Activated CD4-positive, alpha-beta memory T cell treated with anti-CD3 and anti-CD28 coated beads, Interleukin-2, amount 10 ng/mL, durations not matched to agents 7 days and 5 days (primary cell): ENCODE measurements around the gene MED7. TPM values are rescaled to one million over a fixed set of nuclear protein-coding genes. Genes with fewer than 3 reads are reported as not detected.

ENCODE experiments used
- CTCF ChIA-PET: fragments of 350-600 bp; sonication (Branson Sonifier 250); formaldehyde crosslinking; loops from one replicate; lab custom pipeline; 2021; ENCODE audit warnings: antibody characterized with exemption, inconsistent platforms; lab: Charles Lee
- POLR2A ChIA-PET: fragments of 350-600 bp; sonication (Branson Sonifier 250); formaldehyde crosslinking; loops from one replicate; lab custom pipeline; 2021; ENCODE audit warnings: antibody characterized with exemption; lab: Charles Lee
- DNase-seq: peaks from one replicate; pipeline ENCODE4 v3.0.0-alpha.2; 2020
- H3K27ac Mint-ChIP-seq: one replicate; pipeline ENCODE4 v1.8.0; 2021; ENCODE audit warnings: mild to moderate bottlenecking, mixed read lengths
- H3K27me3 Mint-ChIP-seq: one replicate; pipeline ENCODE4 v1.8.0; 2021; ENCODE audit warnings: mixed read lengths
- H3K36me3 Mint-ChIP-seq: one replicate; pipeline ENCODE4 v1.8.0; 2021; ENCODE audit warnings: low read depth, mixed read lengths
- H3K4me1 Mint-ChIP-seq: one replicate; pipeline ENCODE4 v1.8.0; 2021; ENCODE audit warnings: mixed read lengths
- H3K4me3 Mint-ChIP-seq: one replicate; pipeline ENCODE4 v1.8.0; 2021; ENCODE audit warnings: mild to moderate bottlenecking, mixed read lengths
- H3K9me3 Mint-ChIP-seq: one replicate; pipeline ENCODE4 v1.8.0; 2021; ENCODE audit warnings: mixed read lengths
- total RNA-seq, 2 experiments: library from RNA; stranded (reverse); gene quantifications; one replicate each; pipeline ENCODE4 v1.2.3, GENCODE V29; 2021

The MED7 gene
- total RNA-seq, 2 experiments from 2014 or later = 16.8 to 17.7 TPM

GRCh38 chr5:157161996-157162395 lies 19.3 kb upstream of the MED7 start:
- ChIA-PET CTCF (interaction anchor here (0.5 kb wide), 1 partner anchor 65 kb away, joined by 3 read pairs; no protein-coding TSS in a partner anchor), POLR2A (interaction anchor here (13.4 kb wide), 1 partner anchor 23 kb away, joined by 260 read pairs; the partner anchor contains the start of gene ITK)
- H3K27ac Mint-ChIP-seq = no peak overlapping the region

GRCh38 chr5:157160001-157160400 lies 17.3 kb upstream of the MED7 start:
- H3K27ac Mint-ChIP-seq = peak overlapping the region; percentile 93
- H3K27me3 Mint-ChIP-seq = no peaks in the 10 kb centered on the region
- H3K4me1 Mint-ChIP-seq = peaks cover 65% of the 10 kb centered on the region
- no peaks in the 10 kb centered on the region for H3K9me3 Mint-ChIP-seq
- H3K36me3 Mint-ChIP-seq = no peaks in the 10 kb centered on the region
- H3K4me3 Mint-ChIP-seq = peak overlapping the region; percentile 60
- peak; percentile 56 for DNase-seq
- CTCF ChIA-PET = no interaction called here
- POLR2A ChIA-PET = interaction anchor here (0.8 to 1.6 kb wide), 5 partner anchors 10 to 57 kb away, joined by 3 to 7 read pairs (median 3); partner anchors contain the start of gene ITK

More at GRCh38 chr5:157161996-157162395, 19.3 kb upstream of the MED7 start:
- Mint-ChIP-seq H3K4me3 (no peak overlapping the region), H3K4me1 (peaks cover 65% of the 10 kb centered on the region), H3K9me3 (no peaks in the 10 kb centered on the region), H3K27me3 (no peaks in the 10 kb centered on the region), H3K36me3 (no peaks in the 10 kb centered on the region)
- no peak for DNase-seq

DNA sequence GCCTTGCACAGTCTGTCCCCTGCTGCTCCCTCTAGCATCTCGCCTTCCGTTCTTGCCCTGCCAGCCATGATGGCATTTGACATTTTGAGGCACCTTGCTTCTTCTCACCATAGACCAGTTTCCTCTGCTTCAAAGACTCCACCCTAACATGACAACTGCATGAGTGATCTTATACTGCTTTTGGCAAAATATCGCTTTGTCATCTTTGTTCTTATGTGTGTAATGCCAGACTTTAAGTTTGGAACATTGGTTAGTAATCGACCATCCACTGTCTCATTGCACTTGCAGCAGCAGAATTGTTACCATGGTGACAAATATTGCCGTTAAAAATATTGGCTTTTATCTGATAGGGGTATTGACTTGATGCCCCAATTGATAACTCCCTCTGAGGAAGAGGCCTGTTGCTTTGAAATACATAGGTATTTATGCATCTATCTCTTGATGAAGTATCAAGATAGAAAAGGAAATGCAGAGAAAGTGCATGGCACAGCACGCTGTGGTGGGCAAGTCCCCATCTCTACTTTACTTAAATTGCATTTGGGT lies 16.6 kb upstream of the MED7 start:
- peak; percentile 49 for DNase-seq
- CTCF ChIA-PET = no interaction called here
- POLR2A ChIA-PET = interaction anchor here (0.6 to 1.0 kb wide), 5 partner anchors 10 to 58 kb away, joined by 3 to 7 read pairs (median 3); partner anchors contain the start of gene ITK
- H3K9me3 Mint-ChIP-seq = no peaks in the 10 kb centered on the region
- peak overlapping the region; percentile 93 for H3K27ac Mint-ChIP-seq
- H3K36me3 Mint-ChIP-seq = no peaks in the 10 kb centered on the region
- peak overlapping the region; percentile 15 for H3K4me3 Mint-ChIP-seq
- H3K4me1 Mint-ChIP-seq = peaks cover 69% of the 10 kb centered on the region
- H3K27me3 Mint-ChIP-seq = no peaks in the 10 kb centered on the region

GRCh38 chr5:157157293-157157891 lies 14.7 kb upstream of the MED7 start:
- Mint-ChIP-seq H3K9me3 (no peaks in the 10 kb centered on the region), H3K36me3 (no peaks in the 10 kb centered on the region), H3K4me1 (peaks cover 75% of the 10 kb centered on the region), H3K27ac (peak overlapping the region; percentile 50), H3K27me3 (no peaks in the 10 kb centered on the region), H3K4me3 (peak overlapping the region; percentile 0)
- DNase-seq = no peak
- ChIA-PET POLR2A (interaction anchor here (0.6 to 7.2 kb wide), 11 partner anchors 9 to 95 kb away, joined by 3 to 106 read pairs (median 5); partner anchors contain the start of genes GARIN3, ITK and MED7), CTCF (interaction anchor here (0.5 to 1.9 kb wide), 7 partner anchors 8 to 1852 kb away, joined by 3 to 9 read pairs (median 3); partner anchors contain the start of gene MED7)

DNA sequence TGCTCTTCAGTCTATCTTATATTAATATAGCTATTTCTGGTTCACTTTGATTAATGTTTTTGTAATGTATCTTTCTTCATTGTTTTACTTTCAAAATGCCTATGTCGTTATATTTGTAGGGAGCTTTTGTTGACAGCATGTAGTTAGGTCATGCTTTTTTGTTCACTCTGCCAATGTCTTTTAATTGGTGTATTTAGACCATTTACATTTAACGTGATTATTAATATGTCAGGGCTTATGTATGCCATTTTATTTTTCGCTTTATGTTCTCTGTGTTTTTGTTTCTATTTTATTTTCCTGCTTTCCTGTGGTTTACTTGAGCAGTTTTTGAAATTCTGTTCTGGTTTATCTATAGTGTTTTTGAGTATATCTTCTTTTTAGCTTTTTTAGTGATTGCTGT lies 12.6 kb upstream of the MED7 start:
- Mint-ChIP-seq H3K27ac (peak overlapping the region; percentile 95), H3K36me3 (no peaks in the 10 kb centered on the region), H3K27me3 (no peaks in the 10 kb centered on the region), H3K4me3 (peak overlapping the region; percentile 83), H3K9me3 (no peaks in the 10 kb centered on the region), H3K4me1 (peaks cover 69% of the 10 kb centered on the region)
- ChIA-PET POLR2A (interaction anchor here (0.7 to 7.2 kb wide), 19 partner anchors 10 to 241 kb away, joined by 3 to 106 read pairs (median 5); partner anchors contain the start of genes CYFIP2, GARIN3, ITK and MED7), CTCF (interaction anchor here (0.7 to 2.8 kb wide), 9 partner anchors 12 to 153 kb away, joined by 3 to 11 read pairs (median 3); partner anchors contain the start of genes ITK and MED7)
- DNase-seq = no peak

- H3K9me3 Mint-ChIP-seq = no peaks in the 10 kb centered on the region
- ChIA-PET POLR2A (interaction anchor here (0.8 to 3.0 kb wide), 3 partner anchors 16 to 140 kb away, joined by 3 to 15 read pairs (median 3); no protein-coding TSS in a partner anchor), CTCF (interaction anchor here (0.9 to 3.7 kb wide), 4 partner anchors 29 to 154 kb away, joined by 4 to 19 read pairs (median 4); partner anchors contain the start of gene ITK)
- no peak overlapping the region for H3K4me3 Mint-ChIP-seq
- no peaks in the 10 kb centered on the region for H3K27me3 Mint-ChIP-seq
- no peak for DNase-seq
- no peaks in the 10 kb centered on the region for H3K36me3 Mint-ChIP-seq
- no peak overlapping the region for H3K27ac Mint-ChIP-seq
- peaks cover 52% of the 10 kb centered on the region for H3K4me1 Mint-ChIP-seq
Measured at GRCh38 chr5:157150995-157151394, 8.3 kb upstream of the MED7 start.

DNA sequence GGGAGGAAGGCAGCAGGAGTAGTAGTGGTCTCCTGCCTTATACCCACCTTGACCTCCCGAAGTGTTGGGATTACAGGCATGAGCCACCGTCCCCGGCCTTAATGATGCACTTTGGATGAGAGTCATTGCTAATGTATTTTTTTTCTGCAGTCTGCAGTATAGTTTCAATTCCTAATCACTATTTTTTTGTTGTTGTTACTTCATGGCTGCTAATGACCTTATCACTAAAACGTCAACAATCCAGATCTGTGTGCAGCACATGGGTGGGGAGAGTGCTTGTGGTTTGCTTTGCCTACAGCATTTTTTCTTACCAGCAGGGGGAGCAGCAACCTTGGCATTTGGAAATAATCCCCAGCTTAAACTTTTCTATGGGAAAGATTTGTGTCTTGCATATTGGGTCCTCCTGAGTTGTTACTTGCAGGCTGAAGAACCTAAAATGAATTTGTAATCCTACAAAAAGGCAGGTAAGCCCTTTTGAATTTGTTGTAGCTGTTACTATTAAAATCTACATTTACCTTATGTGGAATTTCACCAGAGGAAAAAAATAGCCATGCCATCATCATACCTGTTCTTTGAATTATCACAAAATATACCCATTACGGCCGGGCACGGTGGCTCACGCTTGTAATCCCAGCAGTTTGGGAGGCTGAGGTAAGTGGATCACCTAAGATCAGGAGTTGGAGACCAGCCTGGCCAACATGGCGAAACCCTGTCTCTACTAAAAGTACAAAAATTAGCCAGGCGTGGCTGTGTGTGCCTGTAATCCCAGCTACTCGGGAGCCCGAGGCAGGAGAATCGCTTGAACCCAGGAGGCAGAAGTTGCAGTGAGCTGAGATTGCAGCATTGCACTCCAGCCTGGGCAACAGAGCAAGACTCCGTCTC lies 6.3 kb upstream of the MED7 start:
- H3K27me3 Mint-ChIP-seq = no peaks in the 10 kb centered on the region
- ChIA-PET CTCF (interaction anchor here (0.7 to 3.7 kb wide), 32 partner anchors 8 to 179 kb away, joined by 3 to 27 read pairs (median 6); partner anchors contain the start of genes CYFIP2 and ITK), POLR2A (interaction anchor here (0.9 to 3.0 kb wide), 18 partner anchors 11 to 164 kb away, joined by 3 to 17 read pairs (median 5); partner anchors contain the start of gene ITK)
- peak overlapping the region; percentile 33 for H3K27ac Mint-ChIP-seq
- H3K4me3 Mint-ChIP-seq = no peak overlapping the region
- peaks cover 36% of the 10 kb centered on the region for H3K4me1 Mint-ChIP-seq
- DNase-seq = peak; percentile 85
- no peaks in the 10 kb centered on the region for H3K9me3 Mint-ChIP-seq
- no peaks in the 10 kb centered on the region for H3K36me3 Mint-ChIP-seq

DNA sequence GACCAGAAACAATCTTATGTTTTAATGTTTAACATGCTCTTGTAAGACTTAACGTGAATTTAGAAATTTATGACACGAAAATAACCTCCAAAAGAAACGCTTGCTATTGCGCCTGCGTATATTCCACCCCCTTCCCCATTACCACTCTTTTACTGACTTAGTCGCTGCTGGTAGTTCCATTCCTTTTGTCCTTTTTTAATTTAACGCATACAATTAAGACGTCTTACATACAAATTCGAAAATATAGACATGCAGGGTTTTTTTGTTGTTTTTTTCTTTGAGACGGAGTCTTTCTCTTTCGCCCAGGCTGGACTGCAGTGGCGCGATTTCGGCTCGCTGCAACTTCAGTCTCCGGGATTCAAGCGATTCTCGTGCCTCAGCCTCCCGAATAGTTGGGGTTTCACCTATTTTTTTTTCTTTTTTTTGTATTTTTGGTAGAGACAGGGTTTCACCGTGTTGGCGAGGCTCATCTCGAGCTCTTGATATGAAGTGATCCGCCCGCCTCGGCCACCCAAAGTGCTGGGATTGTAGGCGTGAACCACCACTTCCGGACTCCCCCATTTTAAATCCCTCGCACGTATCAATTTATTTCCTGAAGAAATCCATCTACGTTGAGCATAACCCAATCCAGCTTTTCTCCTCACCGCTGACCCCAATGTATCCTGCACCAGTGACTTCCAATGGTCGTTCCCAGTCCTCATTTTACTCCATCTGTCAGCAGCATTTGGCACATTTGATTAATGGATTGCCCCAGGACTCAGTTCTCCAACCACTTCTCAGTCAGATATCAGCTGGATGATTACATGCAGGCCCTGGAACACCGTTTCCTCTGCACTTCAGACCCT lies 684 bp upstream of the MED7 start:
- CTCF ChIA-PET = interaction anchor here (0.8 to 3.1 kb wide), 22 partner anchors 11 to 307 kb away, joined by 3 to 25 read pairs (median 4); partner anchors contain the start of gene HAVCR2
- peak; percentile 60 for DNase-seq
- no peaks in the 10 kb centered on the region for H3K27me3 Mint-ChIP-seq
- H3K36me3 Mint-ChIP-seq = peaks cover 35% of the 10 kb centered on the region
- peak overlapping the region; percentile 98 for H3K27ac Mint-ChIP-seq
- peaks cover 48% of the 10 kb centered on the region for H3K4me1 Mint-ChIP-seq
- H3K4me3 Mint-ChIP-seq = peak overlapping the region; percentile 90
- no peaks in the 10 kb centered on the region for H3K9me3 Mint-ChIP-seq
- POLR2A ChIA-PET = interaction anchor here (0.7 to 4.1 kb wide), 57 partner anchors 11 to 712 kb away, joined by 3 to 74 read pairs (median 8); partner anchors contain the start of genes CYFIP2, HAVCR1, HAVCR2 and ITK

DNA sequence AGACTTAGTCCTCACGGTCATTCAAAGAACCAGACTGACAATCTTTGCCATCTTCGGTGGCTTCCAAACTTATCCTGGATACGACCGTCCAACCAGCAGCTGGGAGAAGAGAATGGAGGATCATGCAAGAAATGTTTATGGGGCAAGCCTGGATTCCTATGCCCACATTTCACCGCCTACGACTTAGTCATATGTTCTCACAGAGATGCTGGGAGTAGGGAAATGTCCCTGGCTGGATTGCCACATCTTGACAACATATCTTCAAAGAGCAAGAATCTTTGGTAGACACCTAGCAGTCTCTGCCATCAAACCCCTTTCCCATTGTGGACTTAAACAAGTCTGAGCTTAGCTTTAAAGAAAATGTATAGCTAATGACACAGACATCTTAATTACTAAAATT lies 5.0 kb downstream of the MED7 start:
- CTCF ChIA-PET = no interaction called here
- Mint-ChIP-seq H3K27me3 (no peaks in the 10 kb centered on the region), H3K4me1 (peaks cover 41% of the 10 kb centered on the region), H3K4me3 (no peak overlapping the region), H3K27ac (no peak overlapping the region), H3K9me3 (no peaks in the 10 kb centered on the region), H3K36me3 (peaks cover 63% of the 10 kb centered on the region)
- POLR2A ChIA-PET = no interaction called here
- DNase-seq = no peak

DNA sequence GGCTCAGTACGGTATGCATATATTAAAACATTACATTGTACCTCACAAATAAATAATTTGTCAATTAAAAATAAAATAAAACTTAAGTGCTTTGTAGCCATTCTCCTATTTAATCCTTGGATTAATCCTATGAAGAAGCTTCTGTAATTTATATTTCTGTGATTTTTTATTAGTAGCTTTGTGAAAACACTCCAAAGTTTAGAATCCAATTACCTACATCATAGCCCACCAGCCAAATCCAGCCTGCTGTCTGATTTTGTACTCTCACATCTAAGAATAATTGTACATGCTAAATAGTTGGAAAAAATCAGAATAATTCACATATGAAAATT lies 10.4 kb downstream of the MED7 start:
- no peak for DNase-seq
- CTCF ChIA-PET = interaction anchor here (1.0 to 3.9 kb wide), 23 partner anchors 9 to 1188 kb away, joined by 3 to 25 read pairs (median 5); partner anchors contain the start of genes HAVCR2 and MED7
- Mint-ChIP-seq H3K4me1 (peaks cover 30% of the 10 kb centered on the region), H3K36me3 (peaks cover 21% of the 10 kb centered on the region), H3K27me3 (no peaks in the 10 kb centered on the region), H3K9me3 (no peaks in the 10 kb centered on the region), H3K4me3 (no peak overlapping the region), H3K27ac (no peak overlapping the region)
- POLR2A ChIA-PET = interaction anchor here (0.5 to 3.0 kb wide), 8 partner anchors 10 to 245 kb away, joined by 3 to 21 read pairs (median 4); partner anchors contain the start of genes HAVCR2 and MED7

GRCh38 chr5:157130925-157131324 lies 11.7 kb downstream of the MED7 start:
- peaks cover 26% of the 10 kb centered on the region for H3K4me1 Mint-ChIP-seq
- ChIA-PET CTCF (interaction anchor here (0.7 to 3.9 kb wide), 11 partner anchors 9 to 1207 kb away, joined by 3 to 25 read pairs (median 5); partner anchors contain the start of genes HAVCR2 and MED7), POLR2A (interaction anchor here (3.0 kb wide), 1 partner anchor 11 kb away, joined by 21 read pairs; the partner anchor contains the start of gene MED7)
- no peak for DNase-seq
- peaks cover 10% of the 10 kb centered on the region for H3K36me3 Mint-ChIP-seq
- peaks cover 2% of the 10 kb centered on the region for H3K27me3 Mint-ChIP-seq
- H3K9me3 Mint-ChIP-seq = no peaks in the 10 kb centered on the region
- H3K27ac Mint-ChIP-seq = no peak overlapping the region
- no peak overlapping the region for H3K4me3 Mint-ChIP-seq
